Measurements from ENCODE around the gene TBX10. TPM values are rescaled to one million over a fixed set of nuclear protein-coding genes. Genes with fewer than 3 reads are reported as not detected.

Gene TBX10
- total RNA-seq: not detected in 2 replicates

DNA sequence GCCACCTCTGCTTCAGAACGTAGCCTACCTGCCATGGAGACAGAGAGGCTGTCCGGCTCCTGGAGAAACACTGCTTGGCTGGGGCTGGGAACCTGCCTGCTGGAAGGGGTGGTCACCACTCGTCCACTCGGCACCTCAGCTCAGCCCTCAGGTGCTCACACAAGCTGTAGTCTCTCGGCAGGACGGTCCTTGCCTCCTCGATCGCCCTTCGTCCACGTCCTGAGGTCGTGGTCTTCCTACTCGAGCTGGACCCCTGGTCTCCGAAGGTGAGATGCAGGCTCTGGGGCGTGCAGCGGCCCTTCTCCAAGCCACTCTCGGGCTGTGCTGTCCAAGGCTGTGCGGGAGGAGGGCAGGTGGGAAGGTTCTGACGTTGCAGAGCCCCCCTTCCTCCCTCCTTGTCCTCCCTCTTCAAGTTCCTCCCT, at the start of gene TBX10:
Gene TBX10 (minus strand): TSS at position 326 of the 422 bp plus-strand sequence. CDS start 291 bp downstream, at position 35.

DNA sequence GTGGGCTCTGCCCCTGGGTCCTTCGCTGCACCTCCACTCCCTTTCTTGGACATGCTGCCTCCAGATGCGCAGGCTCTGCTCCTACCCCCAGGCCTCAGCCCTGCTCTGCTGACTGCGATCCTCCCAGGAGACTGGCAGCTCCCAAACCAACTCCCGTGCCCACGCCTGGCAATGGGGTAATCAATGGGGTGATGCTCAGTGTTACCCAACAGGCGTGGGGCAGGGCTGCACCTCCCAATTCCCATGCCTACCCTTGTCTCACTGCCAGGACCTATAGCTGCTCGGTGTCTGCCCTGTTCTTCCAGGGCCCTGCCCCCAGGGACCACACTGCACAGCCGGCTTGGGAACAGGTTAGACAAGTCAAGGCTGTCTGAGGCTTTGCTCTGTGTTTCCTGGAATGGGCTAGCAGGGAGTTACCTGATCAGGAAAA, 34.9 kb upstream of the TBX10 start, which contains the start of gene ALDH3B2:
Gene ALDH3B2 (minus strand): TSS at position 182 of the 430 bp plus-strand sequence. CDS start 7,688 bp downstream, outside the sequence.

DNA sequence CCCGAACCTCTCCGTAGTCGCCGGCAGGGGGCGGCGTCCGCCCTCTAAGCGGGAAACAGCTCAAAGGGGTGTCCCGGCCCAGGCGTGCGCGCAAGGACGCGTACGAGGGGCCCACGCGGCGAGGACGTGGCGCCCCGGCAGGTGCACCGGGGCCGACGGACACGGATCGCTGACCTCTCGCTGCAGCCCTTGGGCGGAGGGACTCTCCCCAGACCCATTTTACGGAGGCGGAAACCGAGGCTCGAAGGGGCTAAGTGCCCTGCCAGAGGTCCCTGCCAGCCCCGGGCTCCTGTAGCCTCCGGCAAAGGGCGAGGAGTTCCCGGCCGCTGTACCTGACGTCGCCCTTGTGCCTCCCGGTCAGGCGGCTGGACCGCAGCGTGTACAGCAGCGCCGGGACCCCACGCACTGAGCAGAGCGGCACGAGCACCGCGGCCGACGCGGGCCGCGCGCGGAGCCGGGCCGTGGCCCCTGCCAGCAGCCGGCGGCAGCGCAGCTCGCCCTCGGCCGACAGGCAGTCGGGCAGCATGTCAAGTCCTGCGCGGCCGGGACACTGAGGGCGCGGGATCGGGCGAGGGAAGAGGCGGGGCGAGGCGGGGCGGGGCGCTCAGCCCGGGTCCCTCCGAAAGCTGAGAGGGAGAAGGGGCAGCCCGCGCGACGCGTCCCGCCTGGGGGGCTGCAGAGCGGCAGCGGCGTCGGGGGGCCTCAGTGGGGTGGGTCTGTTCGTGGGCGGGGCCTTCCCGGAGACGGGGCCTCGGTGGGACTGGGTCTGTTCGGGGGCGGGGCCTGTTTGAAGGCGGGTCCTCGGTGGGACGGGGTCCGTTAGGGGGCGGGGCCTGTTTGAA, 10.0 kb downstream of the TBX10 start, which contains the start of gene NUDT8:
Gene NUDT8 (minus strand): TSS at position 552 of the 842 bp plus-strand sequence. CDS start 26 bp downstream, at position 526.

DNA sequence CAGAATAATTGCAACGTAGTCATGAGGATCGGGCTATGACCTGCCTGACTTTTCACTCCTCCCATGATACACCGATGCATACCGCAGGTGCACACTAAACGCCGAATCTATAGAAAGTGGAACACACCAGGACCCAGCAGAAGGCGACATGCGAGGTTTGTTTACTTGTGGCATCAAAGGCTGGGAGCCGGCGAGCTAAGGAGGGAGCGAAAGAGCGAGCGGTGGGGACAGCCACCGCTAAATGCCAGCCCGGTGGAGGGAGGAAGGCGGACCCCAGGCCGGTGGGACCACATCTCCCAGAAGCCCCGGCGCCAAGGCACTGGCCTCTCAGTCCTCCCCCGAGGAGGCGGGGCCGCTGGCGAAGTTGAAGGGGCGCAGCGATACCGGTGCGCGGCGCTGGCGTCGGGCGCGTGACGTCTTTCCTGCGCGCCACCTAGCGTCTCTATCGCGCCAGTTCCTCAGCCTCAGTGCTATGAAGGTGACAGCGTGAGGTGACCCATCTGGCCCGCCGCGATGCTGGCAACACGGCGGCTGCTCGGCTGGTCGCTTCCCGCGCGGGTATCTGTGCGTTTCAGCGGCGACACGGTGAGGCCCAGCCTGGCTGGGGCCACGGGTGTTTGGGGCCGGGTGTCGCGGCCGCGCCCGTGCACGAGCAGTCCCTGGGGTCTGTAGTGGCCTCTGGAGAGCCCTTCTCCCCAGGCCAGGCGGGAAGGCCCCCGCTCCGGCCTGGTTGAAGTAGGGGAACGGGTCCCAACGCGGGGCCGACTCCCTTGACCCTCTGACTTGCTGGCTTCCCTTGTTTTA, 32.9 kb downstream of the TBX10 start, which contains the start of gene NDUFV1:
Gene NDUFV1 (plus strand): TSS at position 445 of the 804 bp plus-strand sequence. CDS start 69 bp downstream, at position 514.

DNA sequence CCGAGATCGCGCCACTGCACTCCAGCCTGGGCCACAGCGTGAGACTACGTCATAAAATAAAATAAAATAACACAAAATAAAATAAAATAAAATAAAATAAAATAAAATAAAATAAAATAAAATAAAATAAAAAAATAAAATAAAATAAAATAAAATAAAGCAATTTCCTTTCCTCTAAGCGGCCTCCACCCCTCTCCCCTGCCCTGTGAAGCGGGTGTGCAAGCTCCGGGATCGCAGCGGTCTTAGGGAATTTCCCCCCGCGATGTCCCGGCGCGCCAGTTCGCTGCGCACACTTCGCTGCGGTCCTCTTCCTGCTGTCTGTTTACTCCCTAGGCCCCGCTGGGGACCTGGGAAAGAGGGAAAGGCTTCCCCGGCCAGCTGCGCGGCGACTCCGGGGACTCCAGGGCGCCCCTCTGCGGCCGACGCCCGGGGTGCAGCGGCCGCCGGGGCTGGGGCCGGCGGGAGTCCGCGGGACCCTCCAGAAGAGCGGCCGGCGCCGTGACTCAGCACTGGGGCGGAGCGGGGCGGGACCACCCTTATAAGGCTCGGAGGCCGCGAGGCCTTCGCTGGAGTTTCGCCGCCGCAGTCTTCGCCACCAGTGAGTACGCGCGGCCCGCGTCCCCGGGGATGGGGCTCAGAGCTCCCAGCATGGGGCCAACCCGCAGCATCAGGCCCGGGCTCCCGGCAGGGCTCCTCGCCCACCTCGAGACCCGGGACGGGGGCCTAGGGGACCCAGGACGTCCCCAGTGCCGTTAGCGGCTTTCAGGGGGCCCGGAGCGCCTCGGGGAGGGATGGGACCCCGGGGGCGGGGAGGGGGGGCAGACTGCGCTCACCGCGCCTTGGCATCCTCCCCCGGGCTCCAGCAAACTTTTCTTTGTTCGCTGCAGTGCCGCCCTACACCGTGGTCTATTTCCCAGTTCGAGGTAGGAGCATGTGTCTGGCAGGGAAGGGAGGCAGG, 56.0 kb downstream of the TBX10 start, which contains the start of gene GSTP1:
Gene GSTP1 (plus strand): TSS at position 566 of the 958 bp plus-strand sequence. CDS start 32 bp downstream, at position 598.

Other genes starting within 250 kb of the TBX10 start
- 4.2 and 7.1 TPM in 2 replicates for gene RAD9A, start 247.8 kb downstream of the TBX10 start, total RNA-seq
- 105 and 122 TPM in 2 replicates for gene PPP1CA, start 237.9 kb downstream of the TBX10 start, total RNA-seq
- not detected in 2 replicates for gene TBC1D10C, start 235.7 kb downstream of the TBX10 start, total RNA-seq
- 0.05 TPM in 1 of 2 replicates, not detected in the other for gene CARNS1, start 224.1 kb downstream of the TBX10 start, total RNA-seq
- gene RPS6KB2, start 211.3 kb downstream of the TBX10 start, total RNA-seq: 14.9 and 28.5 TPM in 2 replicates
- gene PTPRCAP, start 202.1 kb downstream of the TBX10 start, total RNA-seq: not detected in 2 replicates
- gene CORO1B, start 196.3 kb downstream of the TBX10 start, total RNA-seq: 62.4 and 70.1 TPM in 2 replicates
- gene GPR152, start 187.0 kb downstream of the TBX10 start, total RNA-seq: not detected in 2 replicates
- not detected in 2 replicates for gene CABP4, start 184.4 kb downstream of the TBX10 start, total RNA-seq
- 67.5 and 69.0 TPM in 2 replicates for gene TMEM134, start 170.5 kb downstream of the TBX10 start, total RNA-seq
- 46.8 and 62.4 TPM in 2 replicates for gene AIP, start 156.7 kb downstream of the TBX10 start, total RNA-seq
- gene PITPNM1, start 134.4 kb downstream of the TBX10 start, total RNA-seq: 17.0 and 20.1 TPM in 2 replicates
- 29.5 and 35.6 TPM in 2 replicates for gene CDK2AP2, start 131.6 kb downstream of the TBX10 start, total RNA-seq
- not detected in 2 replicates for gene CABP2, start 116.3 kb downstream of the TBX10 start, total RNA-seq
- gene GSTP1, start 56.0 kb downstream of the TBX10 start, total RNA-seq: 422 and 531 TPM in 2 replicates
- gene NDUFV1, start 32.8 kb downstream of the TBX10 start, total RNA-seq: 131 and 145 TPM in 2 replicates
- gene NUDT8, start 9.8 kb downstream of the TBX10 start, total RNA-seq: 5.0 and 9.0 TPM in 2 replicates
- not detected in 2 replicates for gene ACY3, start 11.0 kb upstream of the TBX10 start, total RNA-seq
- not detected in 2 replicates for gene ALDH3B2, start 34.9 kb upstream of the TBX10 start, total RNA-seq

All from cardiac ventricle fibroblast (primary cell).